Astrocyte of the cerebellum (primary cell): ENCODE measurements around the gene MIA.

ENCODE experiments used
- DNase-seq: peaks from one replicate; pipeline ENCODE4 v3.0.0-alpha.2; 2011; ENCODE audit warnings: low read depth
- H3K4me3 ChIP-seq: 2 replicates; pipeline ENCODE4 v1.5.1; 2011; ENCODE audit warnings: mild to moderate bottlenecking, low read depth, low read length, moderate library complexity
- in situ Hi-C: cut with HindIII; loops from 2 replicates; pipeline ENCODE4 v1.10.0; 2017; ENCODE audit warnings: low sequenced_read_pairs
- TF ChIP-seq, protein P1 (sequence below): IDR thresholded peaks from 2 replicates; pipeline ENCODE4 v1.5.1; 2012; ENCODE audit warnings: low read length, low read depth, moderate library complexity, mild to moderate bottlenecking; ENCODE audit errors: missing control alignments

The MIA gene

DNA sequence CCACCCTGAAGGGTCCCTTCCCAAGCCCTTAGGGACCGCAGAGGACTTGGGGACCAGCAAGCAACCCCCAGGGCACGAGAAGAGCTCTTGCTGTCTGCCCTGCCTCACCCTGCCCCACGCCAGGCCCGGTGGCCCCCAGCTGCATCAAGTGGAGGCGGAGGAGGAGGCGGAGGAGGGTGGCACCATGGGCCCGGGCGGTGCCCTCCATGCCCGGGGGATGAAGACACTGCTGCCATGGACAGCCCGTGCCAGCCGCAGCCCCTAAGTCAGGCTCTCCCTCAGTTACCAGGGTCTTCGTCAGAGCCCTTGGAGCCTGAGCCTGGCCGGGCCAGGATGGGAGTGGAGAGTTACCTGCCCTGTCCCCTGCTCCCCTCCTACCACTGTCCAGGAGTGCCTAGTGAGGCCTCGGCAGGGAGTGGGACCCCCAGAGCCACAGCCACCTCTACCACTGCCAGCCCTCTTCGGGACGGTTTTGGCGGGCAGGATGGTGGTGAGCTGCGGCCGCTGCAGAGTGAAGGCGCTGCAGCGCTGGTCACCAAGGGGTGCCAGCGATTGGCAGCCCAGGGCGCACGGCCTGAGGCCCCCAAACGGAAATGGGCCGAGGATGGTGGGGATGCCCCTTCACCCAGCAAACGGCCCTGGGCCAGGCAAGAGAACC, 25.1 kb downstream of the MIA start:
- no peak for DNase-seq
- in situ Hi-C loops = no loop called here

DNA sequence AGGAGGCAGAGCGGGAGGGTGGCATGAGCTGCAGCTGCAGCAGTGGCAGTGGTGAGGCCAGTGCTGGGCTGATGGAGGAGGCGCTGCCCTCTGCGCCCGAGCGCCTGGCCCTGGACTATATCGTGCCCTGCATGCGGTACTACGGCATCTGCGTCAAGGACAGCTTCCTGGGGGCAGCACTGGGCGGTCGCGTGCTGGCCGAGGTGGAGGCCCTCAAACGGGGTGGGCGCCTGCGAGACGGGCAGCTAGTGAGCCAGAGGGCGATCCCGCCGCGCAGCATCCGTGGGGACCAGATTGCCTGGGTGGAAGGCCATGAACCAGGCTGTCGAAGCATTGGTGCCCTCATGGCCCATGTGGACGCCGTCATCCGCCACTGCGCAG, 25.7 kb downstream of the MIA start:
- TF ChIP-seq, protein P1, sequence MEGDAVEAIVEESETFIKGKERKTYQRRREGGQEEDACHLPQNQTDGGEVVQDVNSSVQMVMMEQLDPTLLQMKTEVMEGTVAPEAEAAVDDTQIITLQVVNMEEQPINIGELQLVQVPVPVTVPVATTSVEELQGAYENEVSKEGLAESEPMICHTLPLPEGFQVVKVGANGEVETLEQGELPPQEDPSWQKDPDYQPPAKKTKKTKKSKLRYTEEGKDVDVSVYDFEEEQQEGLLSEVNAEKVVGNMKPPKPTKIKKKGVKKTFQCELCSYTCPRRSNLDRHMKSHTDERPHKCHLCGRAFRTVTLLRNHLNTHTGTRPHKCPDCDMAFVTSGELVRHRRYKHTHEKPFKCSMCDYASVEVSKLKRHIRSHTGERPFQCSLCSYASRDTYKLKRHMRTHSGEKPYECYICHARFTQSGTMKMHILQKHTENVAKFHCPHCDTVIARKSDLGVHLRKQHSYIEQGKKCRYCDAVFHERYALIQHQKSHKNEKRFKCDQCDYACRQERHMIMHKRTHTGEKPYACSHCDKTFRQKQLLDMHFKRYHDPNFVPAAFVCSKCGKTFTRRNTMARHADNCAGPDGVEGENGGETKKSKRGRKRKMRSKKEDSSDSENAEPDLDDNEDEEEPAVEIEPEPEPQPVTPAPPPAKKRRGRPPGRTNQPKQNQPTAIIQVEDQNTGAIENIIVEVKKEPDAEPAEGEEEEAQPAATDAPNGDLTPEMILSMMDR = no peak
- in situ Hi-C loops = no loop called here
- H3K4me3 ChIP-seq = peak overlapping the region; percentile 22
- no peak for DNase-seq

More for the DNA sequence above, 25.1 kb downstream of the MIA start:
- peak overlapping the region; percentile 93 for H3K4me3 ChIP-seq
- TF ChIP-seq, protein P1 = no peak

DNA sequence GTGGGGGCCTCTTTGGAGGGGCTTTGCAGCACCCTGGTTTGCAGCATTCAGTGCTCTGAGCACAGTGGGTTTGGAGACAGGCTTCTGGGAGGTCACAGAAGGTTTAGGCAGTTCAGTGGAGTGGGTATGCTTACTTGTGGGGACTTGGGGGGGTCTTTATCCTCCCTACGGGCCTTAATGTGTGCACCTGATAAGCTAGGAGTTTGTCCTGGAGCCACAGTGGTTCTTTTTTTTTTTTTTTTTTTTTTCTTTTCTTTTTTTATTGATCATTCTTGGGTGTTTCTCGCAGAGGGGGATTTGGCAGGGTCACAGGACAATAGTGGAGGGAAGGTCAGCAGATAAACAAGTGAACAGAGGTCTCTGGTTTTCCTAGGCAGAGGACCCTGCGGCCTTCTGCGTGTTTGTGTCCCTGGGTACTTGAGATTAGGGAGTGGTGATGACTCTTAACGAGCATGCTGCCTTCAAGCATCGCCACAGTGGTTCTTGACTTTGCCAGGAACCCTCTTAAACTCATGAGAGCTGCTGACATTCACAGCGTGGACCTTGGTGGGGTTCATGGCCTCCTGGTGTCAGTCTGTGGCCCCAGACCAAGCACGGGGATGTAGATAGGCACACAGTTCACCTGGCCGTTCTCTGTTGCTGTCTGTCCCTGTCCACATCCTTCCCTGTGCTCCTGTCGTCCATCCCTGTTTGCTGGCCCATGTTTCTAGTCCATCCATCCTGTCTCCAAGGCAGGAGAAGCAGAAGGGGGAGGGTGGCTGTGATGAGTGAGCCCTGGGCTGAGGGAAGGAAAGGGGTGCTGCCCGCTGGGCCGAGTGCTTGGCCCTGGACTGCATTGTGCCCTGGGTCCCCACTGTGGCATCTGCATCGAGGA, 26.3 kb downstream of the MIA start:
- TF ChIP-seq, protein P1 = no peak
- H3K4me3 ChIP-seq = peak overlapping the region; percentile 22
- in situ Hi-C loops = no loop called here
- no peak for DNase-seq

DNA sequence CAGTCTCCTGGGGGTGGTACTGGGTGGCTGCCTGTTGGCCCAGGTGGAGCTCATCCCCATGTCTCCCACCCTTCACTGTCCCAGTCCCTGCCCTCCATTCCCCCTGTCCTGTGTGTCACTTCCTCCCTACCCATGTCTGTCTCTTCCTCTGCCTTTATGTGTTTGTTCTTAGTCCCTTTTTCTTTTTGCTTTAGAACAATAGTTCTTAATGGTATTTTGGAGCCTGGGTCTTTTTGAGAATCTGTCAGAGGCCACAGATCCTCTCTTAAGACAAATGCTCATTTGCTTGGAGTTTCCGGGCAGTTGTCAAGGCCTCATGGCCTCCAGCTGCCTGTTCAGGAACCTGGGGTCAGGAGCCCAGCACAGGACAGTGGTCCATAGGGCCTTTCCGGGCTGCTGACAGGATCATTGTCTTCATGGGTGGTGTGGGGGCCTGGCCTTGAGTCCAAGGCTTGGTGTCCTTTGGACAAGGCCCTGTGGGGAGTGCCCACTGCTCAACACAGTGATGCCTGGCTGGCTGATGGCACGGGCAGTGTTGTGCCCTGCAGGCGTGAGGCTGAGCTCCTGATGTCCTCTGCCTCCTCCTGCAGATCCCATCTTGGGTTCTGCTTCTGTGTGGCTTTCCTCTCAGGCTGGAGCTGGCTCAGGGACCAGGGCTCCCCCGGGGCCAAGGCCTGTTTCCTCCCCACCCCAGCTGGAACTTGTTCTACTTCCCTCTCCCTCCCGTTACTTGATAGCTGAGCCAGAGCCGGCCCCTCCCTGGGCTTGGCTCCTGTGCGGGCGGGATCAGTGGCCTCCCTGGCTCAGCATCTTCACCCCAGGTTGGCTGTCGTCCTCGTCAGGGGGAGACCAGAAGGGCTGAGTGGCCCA, 27.2 kb downstream of the MIA start:
- TF ChIP-seq, protein P1 = no peak
- in situ Hi-C loops = no loop called here
- no peak for DNase-seq
- H3K4me3 ChIP-seq = peak overlapping the region; percentile 19

DNA sequence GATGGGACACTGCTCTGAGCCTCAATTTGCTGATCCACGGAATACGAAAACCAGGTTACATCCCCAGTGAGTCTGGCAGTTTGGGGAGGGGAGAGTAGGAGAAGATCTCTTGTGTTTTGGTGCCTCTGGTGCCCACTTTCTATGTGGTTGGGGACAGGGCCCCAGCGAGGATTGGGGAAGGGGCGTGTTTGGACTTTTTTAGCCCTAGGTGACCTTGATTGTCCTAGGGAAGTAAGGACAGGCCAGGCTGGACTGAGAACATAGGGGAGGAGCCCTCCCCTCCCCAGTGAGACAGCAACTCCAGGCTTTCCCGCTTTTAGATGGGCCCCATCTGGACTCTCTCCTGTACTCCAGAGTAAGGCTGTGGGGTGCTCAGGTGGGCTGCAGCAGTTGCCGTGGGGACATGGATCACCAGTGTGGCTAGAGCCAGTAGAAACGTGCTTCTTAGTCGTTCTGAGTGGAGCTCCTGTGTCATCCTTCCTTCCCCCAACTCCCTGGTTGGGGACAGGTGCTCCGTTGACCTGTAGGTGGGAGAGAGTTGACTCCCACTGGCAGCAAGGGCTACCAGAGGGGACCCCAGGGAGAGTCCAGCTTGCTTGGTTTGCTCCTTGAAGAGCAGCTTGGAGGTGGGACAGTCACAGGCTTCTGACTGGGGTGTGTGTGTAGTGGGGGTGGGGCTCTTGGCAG, 28.0 kb downstream of the MIA start:
- TF ChIP-seq, protein P1 = no peak
- no peak for DNase-seq
- in situ Hi-C loops = no loop called here
- no peak overlapping the region for H3K4me3 ChIP-seq
